GM12875 (cell line): ENCODE results near the gene ALKBH1.
"Not testable (repeated sequence)": the region's sequence is repeated elsewhere in the genome, so short reads cannot be mapped to it uniquely, and the experiment has no call there.

Experiments used
- H3K4me3 ChIP-seq: one replicate; pipeline ENCODE4 v1.5.1; 2011; ENCODE audit warnings: low read depth, low read length, control low read depth
- CTCF ChIP-seq: IDR thresholded peaks from 2 replicates; pipeline ENCODE4 v1.5.1; 2011; ENCODE audit warnings: low read depth, mild to moderate bottlenecking, control low read depth, inconsistent platforms, low read length, moderate library complexity, borderline replicate concordance; ENCODE audit not compliant: insufficient read depth

Gene ALKBH1

GRCh38 chr14:77640756-77641533 is 66.9 kb downstream of the ALKBH1 start:
- no peak for TF ChIP-seq CTCF
- H3K4me3 ChIP-seq = peak overlapping the region; percentile 16

GRCh38 chr14:77638771-77639171 is 69.1 kb downstream of the ALKBH1 start:
- no peak for TF ChIP-seq CTCF
- no peak overlapping the region for H3K4me3 ChIP-seq

GRCh38 chr14:77635869-77636268 is 72.0 kb downstream of the ALKBH1 start:
- not testable (repeated sequence) for H3K4me3 ChIP-seq

- not testable (repeated sequence) for H3K4me3 ChIP-seq
These were observed 72.4 kb downstream of the ALKBH1 start for GRCh38 chr14:77635466-77635865.

GRCh38 chr14:77630111-77630510 is 77.7 kb downstream of the ALKBH1 start:
- no peak overlapping the region for H3K4me3 ChIP-seq
- no peak for TF ChIP-seq CTCF

GRCh38 chr14:77625360-77625759 is 82.5 kb downstream of the ALKBH1 start:
- no peak for TF ChIP-seq CTCF
- H3K4me3 ChIP-seq = no peak overlapping the region

- no peak overlapping the region for H3K4me3 ChIP-seq
- TF ChIP-seq CTCF = no peak
These were observed 84.6 kb downstream of the ALKBH1 start for GRCh38 chr14:77623201-77623600.
